GM12891 (cell line): ENCODE data around the gene WDR7.

ENCODE experiments used
- POLR2A ChIP-seq: IDR thresholded peaks from 2 replicates; pipeline ENCODE4 v1.6.1; 2011; ENCODE audit warnings: low read depth, low read length, control low read depth
- POLR2AphosphoS5 ChIP-seq: IDR thresholded peaks from 2 replicates; pipeline ENCODE4 v1.6.1; 2011; ENCODE audit warnings: low read depth, low read length, control low read depth

GRCh38 chr18:57003342-57003741 lies 352.2 kb downstream of the WDR7 start:
- no peak for TF ChIP-seq POLR2A
- TF ChIP-seq POLR2AphosphoS5, result no peak
